Stomach (tissue), 9 donors: Measurements from ENCODE around the gene CELSR1. TPM values are rescaled to one million over a fixed set of nuclear protein-coding genes. Genes with fewer than 3 reads are reported as not detected.
"Not testable (repeated sequence)": the region's sequence is repeated elsewhere in the genome, so short reads cannot be mapped to it uniquely, and the experiment has no call there.

ENCODE experiments used
- DNase-seq, 2 donors: peaks; one replicate each; pipeline versions ENCODE4 v3.0.0 to v3.0.0-alpha.2; 2013 to 2019
- H3K27ac ChIP-seq, 5 donors: fragments of 200-600 bp in 4 of 5; sonication (generic) in 4 of 5; one replicate each; pipeline ENCODE4 v1.5.1; 2013 to 2019; ENCODE audit warnings: mild to moderate bottlenecking in 1 of 5, moderate library complexity in 1 of 5
- H3K27me3 ChIP-seq, 3 donors: fragments of 200-600 bp; sonication (generic); one replicate each; pipeline ENCODE4 v1.5.1; 2017 to 2019; ENCODE audit warnings: mixed run types in 1 of 3
- H3K36me3 ChIP-seq, 4 donors: fragments of 200-600 bp; sonication (generic); 1 replicate in 3 of 4; 2 replicates in 1 of 4; pipeline ENCODE4 v1.5.1; 2016 to 2019
- H3K4me1 ChIP-seq, 4 donors: fragments of 200-600 bp; sonication (generic); one replicate each; pipeline ENCODE4 v1.5.1; 2016 to 2019
- H3K4me3 ChIP-seq, 4 donors: fragments of 200-600 bp; sonication (generic) in 3 of 4; one replicate each; pipeline ENCODE4 v1.5.1; 2016 to 2019; ENCODE audit warnings: mild to moderate bottlenecking in 1 of 4
- H3K9me3 ChIP-seq, 4 donors: fragments of 200-600 bp; sonication (generic); one replicate each; pipeline ENCODE4 v1.5.1; 2016 to 2019
- EP300 ChIP-seq: sonication (generic); formaldehyde crosslinking; IDR thresholded peaks from one replicate; pipeline ENCODE4 v1.6.1; 2017; ENCODE audit warnings: antibody characterized with exemption
- POLR2A ChIP-seq, 4 donors: fragments of 450-650 bp; IDR thresholded peaks; one replicate each; pipeline ENCODE4 v1.6.1; 2016; ENCODE audit warnings: antibody characterized with exemption in 4 of 4, control low read depth in 2 of 4, mild to moderate bottlenecking in 1 of 4, moderate library complexity in 1 of 4
- POLR2AphosphoS5 ChIP-seq, 3 donors: sonication (generic); formaldehyde crosslinking; IDR thresholded peaks; one replicate each; pipeline ENCODE4 v1.6.1; 2016; ENCODE audit warnings: antibody characterized with exemption in 3 of 3
- WGBS, 5 donors: extraction: QIAGEN DNeasy Blood & Tissue Kit in 3 of 5; methylation state at CpG; one replicate each; pipeline versions ENCODE4 v1.1.5 to v1.1.7; 2013 to 2018; 5-methylcytosine and 5-hydroxymethylcytosine counted together
- intact Hi-C: fragments of 100-400 bp; cut with DNase I; formaldehyde crosslinking; loops from one replicate; pipeline ENCODE4 v1.15.1; 2023; ENCODE audit warnings: low total_unique reads
- polyA plus RNA-seq, 3 donors: library from polyadenylated mRNA; stranded (reverse); fragments of 200-250 nt; gene quantifications; one replicate each; pipeline ENCODE4 v1.2.3, GENCODE V29; 2013
- total RNA-seq, 5 donors: library from RNA; depleted of rRNA; stranded (reverse); fragments of >200 nt; gene quantifications; one replicate each; pipeline versions ENCODE4 v1.1.0 to v1.2.3, GENCODE V29; 2014 to 2016
- TF ChIP-seq, protein P1 (sequence below), 7 experiments: fragments of 450-650 bp in 4 of 7; fragments of 200-600 bp in 3 of 7; sonication (generic) in 3 of 7; IDR thresholded peaks; one replicate each; pipeline ENCODE4 v1.5.1; 2016 to 2019; ENCODE audit warnings: antibody characterized with exemption in 7 of 7, control low read depth in 2 of 7, mild to moderate bottlenecking in 1 of 7
- donor health status: healthy with polysubstance abuse.
- donor health status: Bipolar disorder and iron deficiency.
- donor health status: healthy.

The CELSR1 gene
- total and polyA plus RNA-seq, 8 donors = 0.29 to 78.2 (median 13.4) TPM

DNA sequence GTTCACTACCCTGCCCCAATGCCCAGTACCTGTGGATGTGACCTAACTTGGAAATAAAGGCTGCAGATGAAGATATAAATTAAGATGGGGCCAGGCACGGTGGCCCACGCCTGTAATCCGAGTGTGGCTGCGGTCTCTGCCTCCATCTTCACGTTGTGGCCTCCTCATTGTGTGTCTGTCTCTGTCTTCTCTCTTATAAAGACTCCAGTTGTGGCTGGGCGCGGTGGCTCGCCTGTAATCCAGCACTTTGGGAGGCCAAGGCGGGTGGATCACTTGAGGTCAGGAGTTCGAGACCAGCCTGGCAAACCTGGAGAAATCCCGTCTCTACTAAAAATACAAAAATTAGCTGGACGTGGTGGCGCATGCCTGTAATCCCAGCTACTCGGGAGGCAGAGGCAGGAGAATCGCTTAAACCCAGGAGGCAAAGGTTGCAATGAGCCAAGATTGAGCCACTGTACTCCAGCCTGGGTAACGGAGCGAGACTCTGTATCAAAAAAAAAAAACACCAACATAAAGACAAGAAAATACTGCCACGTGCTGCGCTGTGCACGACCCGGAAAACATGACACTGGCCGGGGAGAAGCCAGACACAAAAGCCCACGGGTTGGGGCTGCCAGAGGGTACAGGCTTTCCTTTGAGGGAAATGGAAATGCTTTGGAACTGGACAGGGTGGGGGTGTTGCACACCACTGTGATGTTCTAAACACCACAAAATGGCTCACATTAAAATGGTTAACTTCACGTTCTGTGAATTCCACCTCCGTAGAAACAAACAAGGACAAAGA lies 18.7 kb downstream of the CELSR1 start:
- Histone ChIP-seq H3K9me3 (no peaks in the 10 kb centered on the region), H3K36me3 (no peaks in the 10 kb centered on the region), H3K4me1 (no peaks in the 10 kb centered on the region), H3K27me3 (no peaks in the 10 kb centered on the region), H3K4me3 (no peak overlapping the region), H3K27ac (no peak overlapping the region)
- no peak for DNase-seq
- no peak for TF ChIP-seq EP300
- TF ChIP-seq POLR2AphosphoS5 (IDR thresholded peaks at IDR 0.05) = no peak
- 84 to 93% (median 91%) methylated on average over 25 of the region's 25 CpGs for WGBS, 5 donors
- intact Hi-C loops = no loop called here

DNA sequence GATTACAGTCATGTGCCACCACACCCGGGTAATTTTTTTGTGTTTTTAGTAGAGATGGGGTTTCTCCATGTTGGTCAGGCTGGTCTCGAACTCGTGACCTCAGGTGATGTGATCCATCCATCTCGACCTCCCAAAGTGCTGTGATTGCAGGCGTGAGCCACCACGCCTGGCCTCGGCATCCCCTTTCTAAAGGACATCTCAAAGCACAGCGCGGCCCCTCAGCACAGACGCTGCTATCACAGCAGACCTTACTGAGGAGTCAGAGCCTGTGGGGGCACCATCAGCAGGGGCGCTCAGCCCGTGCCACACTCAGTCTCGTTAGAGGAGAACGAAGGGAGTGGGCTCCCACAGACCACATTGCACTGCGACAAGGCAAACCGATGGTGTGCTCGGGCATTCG lies 19.4 kb downstream of the CELSR1 start:
- no peaks in the 10 kb centered on the region for H3K27me3 ChIP-seq
- no peak overlapping the region for H3K4me3 ChIP-seq
- 94 to 97% (median 94%) methylated on average over 18 of the region's 18 CpGs for WGBS, 5 donors
- H3K27ac ChIP-seq = no peak overlapping the region
- H3K4me1 ChIP-seq = no peaks in the 10 kb centered on the region
- intact Hi-C loops = no loop called here
- TF ChIP-seq, protein P1, sequence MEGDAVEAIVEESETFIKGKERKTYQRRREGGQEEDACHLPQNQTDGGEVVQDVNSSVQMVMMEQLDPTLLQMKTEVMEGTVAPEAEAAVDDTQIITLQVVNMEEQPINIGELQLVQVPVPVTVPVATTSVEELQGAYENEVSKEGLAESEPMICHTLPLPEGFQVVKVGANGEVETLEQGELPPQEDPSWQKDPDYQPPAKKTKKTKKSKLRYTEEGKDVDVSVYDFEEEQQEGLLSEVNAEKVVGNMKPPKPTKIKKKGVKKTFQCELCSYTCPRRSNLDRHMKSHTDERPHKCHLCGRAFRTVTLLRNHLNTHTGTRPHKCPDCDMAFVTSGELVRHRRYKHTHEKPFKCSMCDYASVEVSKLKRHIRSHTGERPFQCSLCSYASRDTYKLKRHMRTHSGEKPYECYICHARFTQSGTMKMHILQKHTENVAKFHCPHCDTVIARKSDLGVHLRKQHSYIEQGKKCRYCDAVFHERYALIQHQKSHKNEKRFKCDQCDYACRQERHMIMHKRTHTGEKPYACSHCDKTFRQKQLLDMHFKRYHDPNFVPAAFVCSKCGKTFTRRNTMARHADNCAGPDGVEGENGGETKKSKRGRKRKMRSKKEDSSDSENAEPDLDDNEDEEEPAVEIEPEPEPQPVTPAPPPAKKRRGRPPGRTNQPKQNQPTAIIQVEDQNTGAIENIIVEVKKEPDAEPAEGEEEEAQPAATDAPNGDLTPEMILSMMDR (IDR thresholded peaks at IDR 0.05) = no peak
- TF ChIP-seq POLR2A (IDR thresholded peaks at IDR 0.05) (no peak), POLR2AphosphoS5 (IDR thresholded peaks at IDR 0.05) (no peak), EP300 (no peak)
- no peak for DNase-seq
- no peaks in the 10 kb centered on the region for H3K9me3 ChIP-seq
- H3K36me3 ChIP-seq = no peaks in the 10 kb centered on the region

DNA sequence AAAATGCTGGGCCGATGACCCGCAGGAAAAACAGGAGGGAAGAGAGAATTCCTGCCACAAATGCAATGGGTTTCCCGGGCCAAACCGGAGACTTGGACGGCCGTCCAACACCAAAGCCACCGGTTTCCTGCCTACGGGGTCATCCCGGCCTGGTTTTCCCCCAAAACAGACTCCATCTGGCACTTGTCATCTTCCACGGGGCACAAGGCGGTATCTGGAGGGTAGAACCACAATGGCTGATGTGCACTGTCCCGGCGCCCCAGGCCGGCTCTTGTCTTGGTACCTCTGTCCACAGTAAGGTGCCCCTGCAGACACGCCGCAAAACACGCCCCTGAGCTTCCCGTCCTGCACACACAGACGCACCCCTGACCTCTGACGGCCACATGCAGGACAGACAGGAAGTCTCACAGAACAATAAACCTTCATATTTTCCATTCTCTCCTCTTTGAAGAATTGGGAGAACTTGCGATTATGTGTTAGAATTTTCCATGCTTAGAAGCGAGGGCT lies 20.1 kb downstream of the CELSR1 start:
- TF ChIP-seq, protein P1 (IDR thresholded peaks at IDR 0.05) = no peak
- TF ChIP-seq POLR2AphosphoS5 (IDR thresholded peaks at IDR 0.05) (no peak), POLR2A (IDR thresholded peaks at IDR 0.05) (no peak), EP300 (no peak)
- Histone ChIP-seq H3K27me3 (no peaks in the 10 kb centered on the region), H3K9me3 (no peaks in the 10 kb centered on the region), H3K4me1 (no peaks in the 10 kb centered on the region), H3K4me3 (no peak overlapping the region), H3K36me3 (no peaks in the 10 kb centered on the region), H3K27ac (no peak overlapping the region)
- DNase-seq = no peak
- intact Hi-C loops = no loop called here
- 73 to 84% (median 81%) methylated on average over 22 of the region's 22 CpGs for WGBS, 5 donors

DNA sequence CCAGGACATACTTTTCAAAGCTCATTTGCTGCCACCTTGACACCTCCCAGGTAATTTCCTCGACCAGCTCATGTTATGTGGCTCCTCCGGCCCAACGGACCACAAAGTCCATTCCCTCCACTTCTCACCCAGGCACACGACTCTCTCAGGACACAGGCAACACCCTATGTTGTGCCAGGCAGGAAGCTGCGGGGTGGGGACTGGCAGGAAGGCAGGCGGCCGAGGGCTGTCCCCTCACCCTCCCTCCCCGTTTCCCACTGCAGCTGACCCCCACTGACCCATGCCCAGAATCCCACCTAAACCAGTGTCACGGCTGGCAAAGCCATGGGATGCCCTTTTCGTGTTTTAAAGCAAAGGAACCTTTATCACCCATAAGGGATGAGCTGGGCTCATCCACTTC lies 20.8 kb downstream of the CELSR1 start:
- Histone ChIP-seq H3K36me3 (no peaks in the 10 kb centered on the region), H3K4me3 (no peak overlapping the region), H3K27me3 (no peaks in the 10 kb centered on the region), H3K27ac (no peak overlapping the region), H3K9me3 (no peaks in the 10 kb centered on the region), H3K4me1 (no peaks in the 10 kb centered on the region)
- no peak for DNase-seq
- WGBS, 5 donors = 78 to 90% (median 87%) methylated on average over 10 of the region's 10 CpGs
- no peak for TF ChIP-seq EP300
- no peak for TF ChIP-seq POLR2AphosphoS5 (IDR thresholded peaks at IDR 0.05)
- no peak for TF ChIP-seq POLR2A (IDR thresholded peaks at IDR 0.05)
- TF ChIP-seq, protein P1 (IDR thresholded peaks at IDR 0.05) = no peak
- intact Hi-C loops = no loop called here

DNA sequence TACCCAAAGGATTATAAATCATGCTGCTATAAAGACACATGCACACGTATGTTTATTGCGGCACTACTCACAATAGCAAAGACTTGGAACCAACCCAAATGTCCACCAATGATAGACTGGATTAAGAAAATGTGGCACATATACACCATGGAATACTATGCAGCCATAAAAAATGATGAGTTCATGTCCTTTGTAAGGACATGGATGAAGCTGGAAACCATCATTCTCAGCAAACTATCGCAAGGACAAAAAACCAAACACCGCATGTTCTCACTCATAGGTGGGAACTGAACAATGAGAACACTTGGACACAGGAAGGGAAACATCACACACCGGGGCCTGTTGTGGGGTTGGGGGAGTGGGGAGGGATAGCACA lies 21.3 kb downstream of the CELSR1 start:
- 81 to 100% (median 98%) methylated on average over 3 to 5 of the region's 5 CpGs for WGBS, 5 donors
- H3K4me1 ChIP-seq, H3K9me3 ChIP-seq, H3K27me3 ChIP-seq, DNase-seq, H3K4me3 ChIP-seq, H3K27ac ChIP-seq, H3K36me3 ChIP-seq, intact Hi-C loops: not testable (repeated sequence)
